GM12878 (cell line): ENCODE data around the gene MAP2K2. TPM values are rescaled to one million over a fixed set of nuclear protein-coding genes. Genes with fewer than 3 reads are reported as not detected.

Experiments used
- BACH1 ChIP-seq: fragments of 450-650 bp; IDR thresholded peaks from 2 replicates; pipeline ENCODE4 v1.6.1; 2017; ENCODE audit warnings: mild to moderate bottlenecking, borderline replicate concordance
- CBX3 ChIP-seq: fragments of 200-600 bp; sonication (generic); IDR thresholded peaks from 2 replicates; pipeline ENCODE4 v1.6.1; 2016; ENCODE audit warnings: low read depth, borderline replicate concordance
- CHD4 ChIP-seq: fragments of 200-600 bp; sonication (generic); IDR thresholded peaks from 2 replicates; pipeline ENCODE4 v1.6.1; 2016; ENCODE audit warnings: mild to moderate bottlenecking
- E2F4 ChIP-seq: IDR thresholded peaks from 2 replicates; pipeline ENCODE4 v1.6.1; 2012; ENCODE audit warnings: low read depth, low read length, improper control_type of control experiment
- HCFC1 ChIP-seq: fragments of 150-350 bp; IDR thresholded peaks from 2 replicates; pipeline ENCODE4 v1.6.1; 2014; ENCODE audit warnings: low read length
- IRF4 ChIP-seq: IDR thresholded peaks from 2 replicates; pipeline ENCODE4 v1.6.1; 2011; ENCODE audit warnings: low read depth, low read length
- JUNB ChIP-seq: IDR thresholded peaks from 2 replicates; pipeline ENCODE4 v1.6.1; 2016; ENCODE audit warnings: antibody characterized with exemption, mild to moderate bottlenecking
- MEF2B ChIP-seq: fragments of 450-650 bp; IDR thresholded peaks from 2 replicates; pipeline ENCODE4 v1.6.1; 2018; ENCODE audit warnings: mild to moderate bottlenecking, moderate library complexity; ENCODE audit not compliant: partially characterized antibody, poor library complexity, severe bottlenecking
- MXI1 ChIP-seq: fragments of 150-350 bp; IDR thresholded peaks from 2 replicates; pipeline ENCODE4 v1.6.1; 2011; ENCODE audit warnings: low read depth, mild to moderate bottlenecking, inconsistent platforms, low read length, improper control_type of control experiment
- NRF1 ChIP-seq: conservative IDR thresholded peaks from 2 replicates; pipeline ENCODE4 v1.6.1; 2011; ENCODE audit warnings: mild to moderate bottlenecking, low read depth, low read length, improper control_type of control experiment
- PAX5 ChIP-seq: IDR thresholded peaks from 2 replicates; pipeline ENCODE4 v1.6.1; 2011; ENCODE audit warnings: low read depth, low read length, borderline replicate concordance
- RB1 ChIP-seq: fragments of 450-650 bp; formaldehyde crosslinking; IDR thresholded peaks from 2 replicates; pipeline ENCODE4 v1.6.1; 2017; ENCODE audit warnings: mild to moderate bottlenecking, borderline replicate concordance
- SMAD5 ChIP-seq: IDR thresholded peaks from 2 replicates; pipeline ENCODE4 v1.6.1; 2016; ENCODE audit warnings: antibody characterized with exemption, low read depth
- YBX1 ChIP-seq: fragments of 450-650 bp; IDR thresholded peaks from 2 replicates; pipeline ENCODE4 v1.6.1; 2016; ENCODE audit warnings: antibody characterized with exemption
- ZBED1 ChIP-seq: IDR thresholded peaks from 2 replicates; pipeline ENCODE4 v1.6.1; 2016; ENCODE audit warnings: borderline replicate concordance
- ZNF207 ChIP-seq: fragments of 450-650 bp; IDR thresholded peaks from 2 replicates; pipeline ENCODE4 v1.6.1; 2014; ENCODE audit warnings: antibody characterized with exemption, mild to moderate bottlenecking, borderline replicate concordance
- polyA plus RNA-seq, 11 experiments: library from polyadenylated mRNA; depleted of rRNA in 4 of 11; unstranded in 6 of 11; stranded (reverse) in 5 of 11; fragments of >200 nt; fragmentation: Nextera tagmentation in 4 of 11; fragmentation: Illumina TruSeq in 1 of 11; extraction: Ambion mirVana in 4 of 11; extraction: Trizol in 1 of 11; gene quantifications; 1 replicate in 1 of 11; 2 replicates in 10 of 11; pipeline versions ENCODE4 v1.2.1 to v1.2.3, GENCODE V29; 2011 to 2016; ENCODE audit warnings: inconsistent platforms in 2 of 11, missing spikeins in 2 of 11, low read depth in 1 of 11
- total RNA-seq, 4 experiments: library from RNA; depleted of rRNA in 3 of 4; stranded (reverse); fragments of >200 nt in 3 of 4; fragmentation: Illumina TruSeq in 1 of 4; extraction: Trizol in 1 of 4; gene quantifications; 2 replicates each; pipeline versions ENCODE4 v1.2.1 to v1.2.3, GENCODE V29; 2013 to 2021
- TF ChIP-seq, protein P1 (sequence below): fragments of 450-650 bp; conservative IDR thresholded peaks from 2 replicates; pipeline ENCODE4 v1.6.1; 2017; ENCODE audit warnings: mild to moderate bottlenecking, moderate library complexity
- TF ChIP-seq, protein P2 (sequence below), 3 experiments: IDR thresholded peaks in 2 of 3; conservative IDR thresholded peaks in 1 of 3; 2 replicates each; pipeline ENCODE4 v1.5.1; 2011; ENCODE audit warnings: low read depth in 3 of 3, low read length in 3 of 3, mild to moderate bottlenecking in 3 of 3, control low read depth in 2 of 3, moderate library complexity in 2 of 3, inconsistent platforms in 1 of 3, mixed read lengths in 1 of 3; ENCODE audit not compliant: control insufficient read depth in 2 of 3, insufficient read depth in 1 of 3; ENCODE audit errors: extremely low read depth in 1 of 3

MAP2K2 gene
- total and polyA plus RNA-seq, 10 of the 15 experiments (the other 5 are each of a cell fraction or from before 2014, with no cell fraction given), result 1.00 to 210 (median 53.5) TPM

- TF ChIP-seq, protein P1, sequence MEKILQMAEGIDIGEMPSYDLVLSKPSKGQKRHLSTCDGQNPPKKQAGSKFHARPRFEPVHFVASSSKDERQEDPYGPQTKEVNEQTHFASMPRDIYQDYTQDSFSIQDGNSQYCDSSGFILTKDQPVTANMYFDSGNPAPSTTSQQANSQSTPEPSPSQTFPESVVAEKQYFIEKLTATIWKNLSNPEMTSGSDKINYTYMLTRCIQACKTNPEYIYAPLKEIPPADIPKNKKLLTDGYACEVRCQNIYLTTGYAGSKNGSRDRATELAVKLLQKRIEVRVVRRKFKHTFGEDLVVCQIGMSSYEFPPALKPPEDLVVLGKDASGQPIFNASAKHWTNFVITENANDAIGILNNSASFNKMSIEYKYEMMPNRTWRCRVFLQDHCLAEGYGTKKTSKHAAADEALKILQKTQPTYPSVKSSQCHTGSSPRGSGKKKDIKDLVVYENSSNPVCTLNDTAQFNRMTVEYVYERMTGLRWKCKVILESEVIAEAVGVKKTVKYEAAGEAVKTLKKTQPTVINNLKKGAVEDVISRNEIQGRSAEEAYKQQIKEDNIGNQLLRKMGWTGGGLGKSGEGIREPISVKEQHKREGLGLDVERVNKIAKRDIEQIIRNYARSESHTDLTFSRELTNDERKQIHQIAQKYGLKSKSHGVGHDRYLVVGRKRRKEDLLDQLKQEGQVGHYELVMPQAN, result no peak
- TF ChIP-seq MXI1, result 0 out of 2 replicates have a peak, but pooled peaks have one; percentile 28
- TF ChIP-seq ZBED1, result no peak
- no peak; the same call in 1 of the 2 replicates for TF ChIP-seq ZNF207
- TF ChIP-seq SMAD5, result 0 out of 2 replicates have a peak, but pooled peaks have one; percentile 16
- TF ChIP-seq RB1, result no peak
- no peak for TF ChIP-seq CBX3
- TF ChIP-seq IRF4, result no peak
- TF ChIP-seq MEF2B, result peak; percentile 94
- no peak for TF ChIP-seq HCFC1
- TF ChIP-seq JUNB, result no peak
- TF ChIP-seq YBX1, result no peak
- no peak for TF ChIP-seq E2F4
- peak; percentile 34; the same call in 1 of the 2 replicates for TF ChIP-seq PAX5
- TF ChIP-seq, protein P2, sequence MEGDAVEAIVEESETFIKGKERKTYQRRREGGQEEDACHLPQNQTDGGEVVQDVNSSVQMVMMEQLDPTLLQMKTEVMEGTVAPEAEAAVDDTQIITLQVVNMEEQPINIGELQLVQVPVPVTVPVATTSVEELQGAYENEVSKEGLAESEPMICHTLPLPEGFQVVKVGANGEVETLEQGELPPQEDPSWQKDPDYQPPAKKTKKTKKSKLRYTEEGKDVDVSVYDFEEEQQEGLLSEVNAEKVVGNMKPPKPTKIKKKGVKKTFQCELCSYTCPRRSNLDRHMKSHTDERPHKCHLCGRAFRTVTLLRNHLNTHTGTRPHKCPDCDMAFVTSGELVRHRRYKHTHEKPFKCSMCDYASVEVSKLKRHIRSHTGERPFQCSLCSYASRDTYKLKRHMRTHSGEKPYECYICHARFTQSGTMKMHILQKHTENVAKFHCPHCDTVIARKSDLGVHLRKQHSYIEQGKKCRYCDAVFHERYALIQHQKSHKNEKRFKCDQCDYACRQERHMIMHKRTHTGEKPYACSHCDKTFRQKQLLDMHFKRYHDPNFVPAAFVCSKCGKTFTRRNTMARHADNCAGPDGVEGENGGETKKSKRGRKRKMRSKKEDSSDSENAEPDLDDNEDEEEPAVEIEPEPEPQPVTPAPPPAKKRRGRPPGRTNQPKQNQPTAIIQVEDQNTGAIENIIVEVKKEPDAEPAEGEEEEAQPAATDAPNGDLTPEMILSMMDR (IDR thresholded peaks at IDR 0.05 in 2 of 3, conservative IDR thresholded peaks at IDR 0.05 in 1 of 3; ENCODE audit: control insufficient read depth in 2 of 3, extremely low read depth in 1 of 3, insufficient read depth in 1 of 3, low read depth in 3 of 3, low read length in 3 of 3), result peak in 2 of 3 experiments; percentile 2 to 33; a peak in 3 of 6 replicates
- no peak for TF ChIP-seq NRF1
- TF ChIP-seq CHD4, result no peak
- TF ChIP-seq BACH1, result no peak
These were observed 8.7 kb downstream of the MAP2K2 start (continued) for GRCh38 chr19:4115050-4115817.
